Stomach (tissue), 4 donors: ENCODE results near the gene TMCC2.
A peak's percentile ranks its signal among the peaks of the same experiment; 100 is the strongest.

Source experiments
- CTCF ChIP-seq, 7 experiments: fragments of 450-650 bp in 4 of 7; fragments of 200-600 bp in 3 of 7; sonication (generic) in 3 of 7; IDR thresholded peaks; one replicate each; pipeline ENCODE4 v1.5.1; 2016 to 2019; ENCODE audit warnings: antibody characterized with exemption in 7 of 7, control low read depth in 2 of 7, mild to moderate bottlenecking in 1 of 7
- POLR2A ChIP-seq, 4 donors: fragments of 450-650 bp; IDR thresholded peaks; one replicate each; pipeline ENCODE4 v1.6.1; 2016; ENCODE audit warnings: antibody characterized with exemption in 4 of 4, control low read depth in 2 of 4, mild to moderate bottlenecking in 1 of 4, moderate library complexity in 1 of 4
- POLR2AphosphoS5 ChIP-seq, 3 donors: sonication (generic); formaldehyde crosslinking; IDR thresholded peaks; one replicate each; pipeline ENCODE4 v1.6.1; 2016; ENCODE audit warnings: antibody characterized with exemption in 3 of 3

DNA sequence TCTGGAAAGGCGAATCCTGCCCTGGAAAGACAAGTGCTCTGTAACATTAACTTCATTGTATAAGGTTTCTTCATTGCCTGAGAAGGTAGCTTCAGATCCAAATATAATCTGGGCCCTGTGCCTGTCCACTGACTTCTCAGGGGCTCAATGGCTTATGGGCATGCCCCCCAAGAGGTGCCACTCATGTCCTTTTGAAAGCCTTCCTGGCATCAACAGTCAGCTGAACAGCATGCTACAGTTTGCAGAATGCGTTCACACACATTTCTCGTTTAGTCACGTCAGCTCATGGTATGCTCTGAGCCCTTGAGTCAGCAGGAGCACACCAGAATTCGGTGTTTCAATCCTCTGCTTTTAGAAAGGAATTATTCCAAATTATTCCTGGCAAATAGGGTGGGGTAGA lies 23.8 kb downstream of the TMCC2 start:
- TF ChIP-seq CTCF (IDR thresholded peaks at IDR 0.05) (no peak), POLR2AphosphoS5 (IDR thresholded peaks at IDR 0.05) (peak in 1 of 3 donors; percentile 23), POLR2A (IDR thresholded peaks at IDR 0.05) (no peak)
